OCI-LY3 (cell line): Measurements from ENCODE around the gene CSF3.
A peak's percentile ranks its signal among the peaks of the same experiment; 100 is the strongest.

ENCODE experiments used
- H2AFZ ChIP-seq: fragments of 200-600, 300-600 bp; shearing (Covaris generic); 2 replicates; pipeline ENCODE4 v1.6.0; 2014; ENCODE audit warnings: antibody characterized with exemption, low read depth, low read length
- H3K27ac ChIP-seq: fragments of 200-600, 300-600 bp; sonication (generic); 2 replicates; pipeline ENCODE4 v1.5.1; 2014; ENCODE audit warnings: mild to moderate bottlenecking, low read length, moderate library complexity, mixed read lengths
- H3K27me3 ChIP-seq: fragments of 200-600, 300-600 bp; sonication (generic); 2 replicates; pipeline ENCODE4 v1.6.1; 2014; ENCODE audit warnings: low read depth, low read length, mixed read lengths
- H3K36me3 ChIP-seq: fragments of 200-600, 300-600 bp; sonication (generic); replicated peaks from 2 replicates; pipeline ENCODE3; 2014; ENCODE audit warnings: low read depth, low read length, mixed read lengths
- H3K4me1 ChIP-seq: fragments of 300-600, 200-600 bp; sonication (generic); 2 replicates; pipeline ENCODE4 v1.6.1; 2014; ENCODE audit warnings: low read length, mixed read lengths
- H3K4me2 ChIP-seq: fragments of 200-600, 300-600 bp; sonication (generic); 2 replicates; pipeline ENCODE4 v1.6.1; 2014; ENCODE audit warnings: low read length, mixed read lengths
- H3K4me3 ChIP-seq: fragments of 300-600, 200-600 bp; sonication (generic); 2 replicates; pipeline ENCODE4 v1.5.1; 2014; ENCODE audit warnings: antibody characterized with exemption, mild to moderate bottlenecking, low read length, moderate library complexity
- H3K79me2 ChIP-seq: fragments of 300-600, 200-600 bp; shearing (Covaris generic); 2 replicates; pipeline ENCODE4 v1.6.1; 2014; ENCODE audit warnings: mild to moderate bottlenecking, low read length, mixed read lengths
- H3K9ac ChIP-seq: fragments of 300-600, 200-600 bp; shearing (Covaris generic); 2 replicates; pipeline ENCODE4 v1.6.0; 2014; ENCODE audit warnings: mild to moderate bottlenecking, low read length, moderate library complexity
- H3K9me3 ChIP-seq: fragments of 200-600, 300-600 bp; shearing (Covaris generic); 2 replicates; pipeline ENCODE4 v1.6.1; 2014; ENCODE audit warnings: low read length, mixed read lengths; ENCODE audit not compliant: insufficient read depth
- H4K20me1 ChIP-seq: fragments of 200-600, 300-600 bp; sonication (generic); 2 replicates; pipeline ENCODE4 v1.6.1; 2016; ENCODE audit warnings: low read length, mixed read lengths; ENCODE audit not compliant: insufficient read depth
- CTCF ChIP-seq: fragments of 200-600, 300-600 bp; sonication (generic); IDR thresholded peaks from 2 replicates; pipeline ENCODE4 v1.5.1; 2014; ENCODE audit warnings: antibody characterized with exemption, low read length, low read depth
- EZH2phosphoT487 ChIP-seq: fragments of 200-600 bp; shearing (Covaris generic); IDR thresholded peaks from 2 replicates; pipeline ENCODE4 v1.6.1; 2018; ENCODE audit warnings: antibody characterized with exemption, mixed run types, low read depth

Gene CSF3

GRCh38 chr17:40025991-40026815 lies 11.0 kb downstream of the CSF3 start:
- peaks cover 28% of the 10 kb centered on the region for H3K36me3 ChIP-seq
- no peak overlapping the region for H3K9ac ChIP-seq
- H4K20me1 ChIP-seq: no peaks in the 10 kb centered on the region
- no peaks in the 10 kb centered on the region for H3K9me3 ChIP-seq
- no peaks in the 10 kb centered on the region for H3K4me1 ChIP-seq
- no peak overlapping the region for H3K4me3 ChIP-seq
- H3K27ac ChIP-seq: no peak overlapping the region
- H2AFZ ChIP-seq: no peak overlapping the region
- H3K79me2 ChIP-seq: no peaks in the 10 kb centered on the region
- TF ChIP-seq EZH2phosphoT487: no peak
- no peak for TF ChIP-seq CTCF
- no peaks in the 10 kb centered on the region for H3K27me3 ChIP-seq
- no peak overlapping the region for H3K4me2 ChIP-seq

DNA sequence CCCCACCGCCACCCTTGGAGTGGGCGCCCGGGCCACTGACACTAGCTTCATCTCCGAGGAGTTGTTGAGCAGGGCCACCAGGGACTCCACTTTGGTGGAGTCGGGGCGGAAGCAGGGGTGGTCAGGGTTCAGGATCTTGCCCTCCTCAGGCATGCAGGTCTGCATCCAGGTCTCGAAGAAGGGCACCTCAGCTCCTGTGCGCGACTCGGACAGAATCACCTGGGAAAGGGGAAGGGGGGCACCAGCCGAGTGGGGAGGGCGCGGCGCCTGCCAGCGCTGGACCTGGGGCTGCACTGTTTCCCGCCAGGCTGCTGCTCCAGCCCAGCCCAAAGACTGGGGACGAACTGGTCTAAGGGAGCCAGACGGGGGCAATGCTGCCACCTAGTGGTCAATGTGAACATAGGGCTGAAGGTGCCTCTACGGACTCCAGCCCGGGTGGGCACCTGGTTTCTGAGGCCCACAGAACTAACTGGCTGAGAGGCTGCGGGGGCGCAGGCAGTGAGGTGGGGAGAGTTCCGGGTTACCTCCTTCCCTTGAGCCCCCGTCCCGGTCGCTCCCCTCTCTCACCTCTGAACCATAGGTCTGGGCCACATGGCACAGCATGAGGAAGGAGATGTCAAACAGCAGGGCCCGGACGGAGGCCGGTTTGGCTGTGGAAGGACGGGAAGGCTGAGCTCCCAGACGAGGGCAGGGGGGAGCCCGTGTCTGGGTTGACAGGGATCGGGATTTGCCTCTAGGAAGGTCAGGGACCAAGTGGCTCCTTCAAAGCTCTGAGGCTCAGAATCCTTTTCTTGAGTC lies 11.8 kb downstream of the CSF3 start:
- peak; percentile 80 for TF ChIP-seq CTCF
- TF ChIP-seq EZH2phosphoT487: no peak
- Histone ChIP-seq H3K79me2 (no peaks in the 10 kb centered on the region), H3K4me3 (no peak overlapping the region), H3K9me3 (no peaks in the 10 kb centered on the region), H3K36me3 (peaks cover 34% of the 10 kb centered on the region), H3K4me1 (no peaks in the 10 kb centered on the region), H3K27me3 (no peaks in the 10 kb centered on the region), H3K9ac (no peak overlapping the region), H3K27ac (no peak overlapping the region), H3K4me2 (no peak overlapping the region), H2AFZ (no peak overlapping the region), H4K20me1 (no peaks in the 10 kb centered on the region)

- no peak for TF ChIP-seq CTCF
- no peak for TF ChIP-seq EZH2phosphoT487
- Histone ChIP-seq H2AFZ (no peak overlapping the region), H3K9ac (no peak overlapping the region)
Measured at GRCh38 chr17:40027614-40028012, 12.4 kb downstream of the CSF3 start.

DNA sequence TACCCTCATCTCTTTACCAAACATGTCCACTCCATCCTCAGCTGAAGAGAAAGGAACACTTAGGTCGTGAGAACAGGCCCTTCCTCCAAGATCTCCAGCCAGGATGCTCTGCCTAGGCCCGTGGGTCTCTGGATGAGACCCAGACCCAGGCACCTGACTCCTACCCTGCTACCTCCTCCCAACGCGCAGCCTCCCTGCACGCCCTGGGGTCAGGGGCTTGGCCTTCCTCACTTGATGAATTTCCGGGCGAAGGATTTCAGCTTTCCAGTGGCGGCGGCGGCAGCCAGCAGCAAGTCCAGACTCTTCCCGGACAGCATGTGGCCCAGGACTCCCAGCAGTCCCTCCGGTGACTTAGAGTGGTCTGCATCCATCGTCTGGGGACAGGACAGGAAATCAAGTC lies 13.4 kb downstream of the CSF3 start:
- Histone ChIP-seq H3K4me3 (no peak overlapping the region), H3K9ac (no peak overlapping the region), H3K27ac (no peak overlapping the region), H2AFZ (no peak overlapping the region), H3K36me3 (peaks cover 37% of the 10 kb centered on the region), H3K79me2 (no peaks in the 10 kb centered on the region), H3K4me1 (no peaks in the 10 kb centered on the region), H3K9me3 (no peaks in the 10 kb centered on the region), H3K4me2 (no peak overlapping the region), H3K27me3 (no peaks in the 10 kb centered on the region), H4K20me1 (no peaks in the 10 kb centered on the region)
- TF ChIP-seq CTCF: no peak
- no peak for TF ChIP-seq EZH2phosphoT487

More at GRCh38 chr17:40027614-40028012, 12.4 kb downstream of the CSF3 start:
- H3K27me3 ChIP-seq: no peaks in the 10 kb centered on the region
- no peaks in the 10 kb centered on the region for H3K9me3 ChIP-seq
- H3K4me1 ChIP-seq: no peaks in the 10 kb centered on the region
- H3K79me2 ChIP-seq: no peaks in the 10 kb centered on the region
- no peak overlapping the region for H3K27ac ChIP-seq
- H3K4me3 ChIP-seq: no peak overlapping the region
- H3K4me2 ChIP-seq: no peak overlapping the region
- no peaks in the 10 kb centered on the region for H4K20me1 ChIP-seq
- H3K36me3 ChIP-seq: peaks cover 30% of the 10 kb centered on the region
